ENCODE results near the gene NRIP2.

DNA sequence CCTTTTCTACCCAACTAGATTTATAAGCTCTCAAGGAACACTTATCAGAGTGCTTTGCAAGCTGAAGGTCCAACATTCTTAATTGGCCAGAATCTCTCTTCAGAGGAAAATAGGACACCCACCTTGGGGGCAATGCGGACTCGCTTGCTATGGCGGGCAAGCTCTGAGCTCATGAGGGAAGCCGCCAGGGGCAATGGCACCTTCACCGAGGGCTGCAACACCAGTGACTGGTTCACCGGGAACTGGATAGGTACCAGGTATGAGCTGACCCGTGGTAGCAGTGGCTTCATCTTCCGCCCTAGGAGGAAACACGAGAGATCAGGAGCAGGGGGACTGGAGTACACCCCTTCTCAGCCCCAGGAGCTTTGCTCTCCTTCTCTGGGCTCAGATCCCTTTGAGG, 29.4 kb upstream of the NRIP2 start:
- TF ChIP-seq MYC (IDR thresholded peaks at IDR 0.05; ENCODE audit: low read depth, low read length) (no peak), CTCF (IDR thresholded peaks at IDR 0.05; ENCODE audit: extremely low read depth in 1 of 2, insufficient read depth in 1 of 2, low read depth in 1 of 2, low read length in 2 of 2) (no peak)

All from endothelial cell of umbilical vein (primary cell).